Measurements from ENCODE around the gene CNTFR.
A peak's percentile ranks its signal among the peaks of the same experiment; 100 is the strongest.

- TF ChIP-seq EZH2phosphoT487 (IDR thresholded peaks at IDR 0.05; ENCODE audit: borderline replicate concordance, low read depth, low read length) (no peak), CTCF (conservative IDR thresholded peaks at IDR 0.05; ENCODE audit: low read length) (peak; percentile 43; the same call in 1 of the 2 replicates)
Measured at GRCh38 chr9:34519321-34520020, 70.1 kb downstream of the CNTFR start.

Data from OCI-LY7 (cell line).